22Rv1 (cell line): ENCODE data around the gene CCT2.

Experiments
- CTCF ChIP-seq: fragments of 450-650 bp; IDR thresholded peaks from 2 replicates; pipeline ENCODE4 v1.5.1; 2017; ENCODE audit warnings: mild to moderate bottlenecking
- ZFX ChIP-seq: fragments of 450-650 bp; IDR thresholded peaks from 2 replicates; pipeline ENCODE4 v1.6.1; 2017; ENCODE audit warnings: antibody characterized with exemption, borderline replicate concordance

- TF ChIP-seq CTCF (no peak), ZFX (no peak)
Observed at GRCh38 chr12:69578283-69578682, 7.0 kb upstream of the CCT2 start.
